Central memory CD4-positive, alpha-beta T cell (primary cell): ENCODE results near the gene L3MBTL4.

Experiments used
- DNase-seq: peaks from one replicate; pipeline ENCODE4 v3.0.0; 2022

L3MBTL4 gene

GRCh38 chr18:5948237-5948636 is 466.5 kb downstream of the L3MBTL4 start:
- DNase-seq = no peak

GRCh38 chr18:5944448-5944847 is 470.3 kb downstream of the L3MBTL4 start:
- DNase-seq = no peak

DNA sequence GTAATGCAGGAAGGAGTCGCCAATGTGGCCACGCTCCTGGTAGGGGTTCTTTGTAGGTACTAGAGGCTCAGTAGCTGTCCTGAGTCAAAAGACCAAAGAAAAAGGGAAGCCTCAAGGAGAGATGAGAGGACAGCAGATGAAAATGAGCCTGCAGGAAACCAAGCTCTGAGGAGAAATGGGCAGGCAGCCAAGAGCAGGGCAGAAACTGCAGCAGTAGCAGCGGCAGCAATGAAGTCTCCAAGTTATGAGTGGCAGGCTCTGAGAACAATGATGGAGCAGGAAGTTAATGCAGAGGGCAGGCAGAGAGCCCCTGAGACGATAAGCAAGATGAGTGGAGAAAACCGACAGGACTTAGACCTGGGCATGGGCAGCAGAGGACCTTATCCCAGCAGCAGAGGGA is 471.2 kb downstream of the L3MBTL4 start:
- DNase-seq = no peak

GRCh38 chr18:5942591-5942990 is 472.1 kb downstream of the L3MBTL4 start:
- no peak for DNase-seq

- DNase-seq = no peak
These were observed 472.8 kb downstream of the L3MBTL4 start for GRCh38 chr18:5941890-5942289.

- DNase-seq = no peak
These were observed 474.7 kb downstream of the L3MBTL4 start for GRCh38 chr18:5939801-5940667.

- no peak for DNase-seq
These were observed 476.9 kb downstream of the L3MBTL4 start for GRCh38 chr18:5937795-5938194.

- DNase-seq = no peak
These were observed 477.6 kb downstream of the L3MBTL4 start for GRCh38 chr18:5937121-5937520.

GRCh38 chr18:5930789-5931188 is 483.9 kb downstream of the L3MBTL4 start:
- DNase-seq = no peak

DNA sequence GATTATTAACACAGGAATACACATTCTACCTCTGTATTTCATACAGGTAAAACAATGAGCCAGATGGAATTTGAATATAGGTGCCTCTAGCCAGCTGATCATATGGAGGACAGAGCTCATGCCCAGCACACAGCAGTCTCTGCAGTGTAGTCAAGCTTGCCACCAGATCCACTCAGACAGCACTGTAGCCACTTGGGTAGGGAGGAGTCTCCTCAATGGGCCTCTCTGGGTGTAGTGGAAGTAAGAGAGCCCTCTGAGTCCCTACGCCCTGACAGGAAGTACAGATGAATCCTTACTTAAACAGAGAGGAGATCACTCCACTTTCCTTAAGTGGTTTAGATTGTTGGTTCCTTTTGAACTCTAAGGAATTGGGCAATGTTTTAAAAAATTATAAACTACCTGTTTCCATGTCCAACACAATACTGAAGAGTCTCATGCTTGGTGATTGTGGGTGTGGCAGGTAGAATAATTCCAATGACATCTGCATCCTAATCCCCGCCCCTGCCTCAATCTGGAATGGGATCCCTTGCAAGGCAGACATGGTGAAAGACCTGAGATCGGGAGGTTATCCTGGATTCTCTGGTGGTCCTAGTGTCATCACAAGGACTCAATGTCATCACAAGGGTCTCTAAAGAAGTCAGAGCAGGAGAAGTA is 496.4 kb downstream of the L3MBTL4 start:
- DNase-seq = no peak

GRCh38 chr18:5914951-5915350 is 499.8 kb downstream of the L3MBTL4 start:
- no peak for DNase-seq

GRCh38 chr18:5914016-5914415 is 500.7 kb downstream of the L3MBTL4 start:
- DNase-seq = no peak

DNA sequence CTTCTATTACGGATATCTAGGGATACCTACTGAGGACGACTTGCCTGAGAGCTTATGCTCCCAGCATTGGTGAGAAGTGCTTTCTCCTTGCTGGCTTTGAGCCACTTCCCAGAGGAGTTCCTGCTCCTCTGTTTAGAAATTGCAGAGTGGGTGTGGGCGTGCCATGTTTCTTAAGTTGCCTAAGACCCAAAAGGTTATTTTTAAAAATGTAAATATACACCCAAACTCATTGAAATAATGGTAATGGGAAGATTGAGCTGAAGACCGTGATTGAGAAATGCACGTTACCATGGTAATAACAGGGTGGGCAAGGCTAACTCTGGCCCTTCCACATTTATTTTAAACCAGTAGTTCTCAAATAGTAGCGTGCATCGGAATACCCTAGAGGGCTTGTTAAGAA is 502.1 kb downstream of the L3MBTL4 start:
- DNase-seq = no peak

DNA sequence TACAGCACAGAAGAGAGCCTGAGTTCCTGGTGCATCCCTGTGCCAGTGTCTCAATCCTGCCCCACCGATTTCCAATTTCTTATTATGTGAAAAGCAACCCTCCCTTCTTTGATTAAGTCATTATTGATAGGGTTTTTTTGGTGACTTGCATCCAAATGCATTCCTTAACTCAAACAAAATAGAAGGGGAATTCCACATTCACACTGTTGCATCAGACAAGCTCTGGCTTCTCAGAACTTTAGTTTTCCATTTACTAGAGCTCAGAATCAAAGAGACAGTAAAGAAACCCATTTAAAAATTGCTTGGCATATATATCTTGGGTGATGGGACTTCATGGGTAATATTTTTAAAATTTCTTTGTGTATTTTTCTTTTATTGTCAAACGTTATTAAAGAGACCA is 505.6 kb downstream of the L3MBTL4 start:
- DNase-seq = no peak
